ENCODE data around the gene CLP1.

CLP1 gene

GRCh38 chr11:57619331-57619730, 38.2 kb upstream of the CLP1 start:
- DNase-seq (ENCODE audit: low read depth) = no peak
- H3K4me3 ChIP-seq (ENCODE audit: low read length) = no peak overlapping the region
- TF ChIP-seq, protein P1, sequence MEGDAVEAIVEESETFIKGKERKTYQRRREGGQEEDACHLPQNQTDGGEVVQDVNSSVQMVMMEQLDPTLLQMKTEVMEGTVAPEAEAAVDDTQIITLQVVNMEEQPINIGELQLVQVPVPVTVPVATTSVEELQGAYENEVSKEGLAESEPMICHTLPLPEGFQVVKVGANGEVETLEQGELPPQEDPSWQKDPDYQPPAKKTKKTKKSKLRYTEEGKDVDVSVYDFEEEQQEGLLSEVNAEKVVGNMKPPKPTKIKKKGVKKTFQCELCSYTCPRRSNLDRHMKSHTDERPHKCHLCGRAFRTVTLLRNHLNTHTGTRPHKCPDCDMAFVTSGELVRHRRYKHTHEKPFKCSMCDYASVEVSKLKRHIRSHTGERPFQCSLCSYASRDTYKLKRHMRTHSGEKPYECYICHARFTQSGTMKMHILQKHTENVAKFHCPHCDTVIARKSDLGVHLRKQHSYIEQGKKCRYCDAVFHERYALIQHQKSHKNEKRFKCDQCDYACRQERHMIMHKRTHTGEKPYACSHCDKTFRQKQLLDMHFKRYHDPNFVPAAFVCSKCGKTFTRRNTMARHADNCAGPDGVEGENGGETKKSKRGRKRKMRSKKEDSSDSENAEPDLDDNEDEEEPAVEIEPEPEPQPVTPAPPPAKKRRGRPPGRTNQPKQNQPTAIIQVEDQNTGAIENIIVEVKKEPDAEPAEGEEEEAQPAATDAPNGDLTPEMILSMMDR (IDR thresholded peaks at IDR 0.05; ENCODE audit: insufficient read depth, low read depth, low read length, missing control alignments) = peak; percentile 11

- TF ChIP-seq, protein P1 (IDR thresholded peaks at IDR 0.05; ENCODE audit: insufficient read depth, low read depth, low read length, missing control alignments) = no peak
- DNase-seq (ENCODE audit: low read depth) = no peak
- H3K4me3 ChIP-seq (ENCODE audit: low read length) = no peak overlapping the region
Measured at GRCh38 chr11:57620467-57620866, 37.1 kb upstream of the CLP1 start.

GRCh38 chr11:57622263-57622662, 35.3 kb upstream of the CLP1 start:
- TF ChIP-seq, protein P1 (IDR thresholded peaks at IDR 0.05; ENCODE audit: insufficient read depth, low read depth, low read length, missing control alignments) = no peak
- no peak overlapping the region for H3K4me3 ChIP-seq (ENCODE audit: low read length)

GRCh38 chr11:57624864-57625263, 32.7 kb upstream of the CLP1 start:
- no peak overlapping the region for H3K4me3 ChIP-seq (ENCODE audit: low read length)
- DNase-seq (ENCODE audit: low read depth) = no peak
- TF ChIP-seq, protein P1 (IDR thresholded peaks at IDR 0.05; ENCODE audit: insufficient read depth, low read depth, low read length, missing control alignments) = no peak

More at GRCh38 chr11:57622263-57622662, 35.3 kb upstream of the CLP1 start:
- no peak for DNase-seq (ENCODE audit: low read depth)

DNA sequence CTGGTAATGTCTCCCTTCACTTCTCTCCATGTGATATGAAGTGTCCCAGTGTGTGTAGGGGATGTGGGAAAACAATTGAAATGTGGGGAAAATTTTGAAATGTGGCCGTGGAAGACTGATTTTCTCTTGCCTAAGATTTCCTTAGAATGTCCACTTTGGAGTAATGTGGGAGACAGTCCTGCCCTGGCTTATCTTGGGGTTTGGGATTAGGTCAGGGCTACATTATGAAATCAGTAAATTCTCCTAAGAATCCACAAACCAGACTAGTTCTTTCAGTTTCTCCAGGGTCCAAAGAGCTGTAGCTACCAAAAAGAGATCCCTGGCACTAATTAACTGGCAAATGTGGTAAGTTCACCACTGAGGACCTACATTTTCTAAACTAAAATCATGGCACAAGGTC, 30.7 kb upstream of the CLP1 start:
- TF ChIP-seq, protein P1 (IDR thresholded peaks at IDR 0.05; ENCODE audit: insufficient read depth, low read depth, low read length, missing control alignments) = no peak
- DNase-seq (ENCODE audit: low read depth) = no peak
- H3K4me3 ChIP-seq (ENCODE audit: low read length) = no peak overlapping the region

DNA sequence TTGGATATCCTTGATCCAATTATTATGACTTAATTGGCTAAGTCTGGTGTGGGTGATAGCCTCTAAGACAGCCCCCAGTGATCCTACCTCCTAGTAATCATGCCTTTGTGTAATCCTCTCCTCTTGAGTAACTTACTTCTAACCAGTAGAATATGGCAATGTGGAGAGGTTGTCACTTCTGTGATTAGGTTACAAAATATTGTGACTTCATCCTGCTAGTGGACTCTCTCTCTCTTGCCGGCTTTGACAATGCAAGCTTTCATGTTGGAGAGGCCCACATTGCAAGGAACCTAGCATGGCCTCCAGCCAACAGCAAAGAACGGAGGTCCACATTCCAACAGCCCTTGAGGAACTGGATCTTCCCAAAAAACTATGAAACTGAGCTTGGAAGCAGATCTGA, 27.4 kb upstream of the CLP1 start:
- TF ChIP-seq, protein P1 (IDR thresholded peaks at IDR 0.05; ENCODE audit: insufficient read depth, low read depth, low read length, missing control alignments) = no peak
- DNase-seq (ENCODE audit: low read depth) = no peak
- no peak overlapping the region for H3K4me3 ChIP-seq (ENCODE audit: low read length)

DNA sequence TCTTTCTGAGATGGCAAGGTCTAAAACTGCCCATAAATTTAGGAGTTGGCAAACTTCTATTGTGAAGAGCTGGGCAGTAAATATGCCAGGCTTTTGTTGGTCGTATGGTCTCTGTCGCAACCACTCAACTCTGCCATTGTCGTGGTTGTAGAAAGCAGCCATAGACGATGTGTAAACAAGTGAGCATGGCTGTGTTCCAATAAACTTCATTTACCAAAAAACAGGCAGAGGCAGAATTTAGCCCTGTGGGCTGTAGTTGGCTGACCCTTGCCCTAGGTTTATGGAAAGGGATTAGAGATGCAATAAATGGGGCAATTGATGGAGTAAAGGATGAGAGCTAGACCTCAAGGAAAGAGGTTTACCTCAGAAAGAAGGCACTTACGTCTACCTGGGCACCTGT, 25.4 kb upstream of the CLP1 start:
- DNase-seq (ENCODE audit: low read depth) = no peak
- TF ChIP-seq, protein P1 (IDR thresholded peaks at IDR 0.05; ENCODE audit: insufficient read depth, low read depth, low read length, missing control alignments) = no peak
- no peak overlapping the region for H3K4me3 ChIP-seq (ENCODE audit: low read length)
